Kidney epithelial cell (primary cell): ENCODE data around the gene TTC21A. TPM values are rescaled to one million over a fixed set of nuclear protein-coding genes. Genes with fewer than 3 reads are reported as not detected.

Source experiments
- DNase-seq: peaks from one replicate; pipeline ENCODE4 v3.0.0-alpha.2; 2010; ENCODE audit warnings: low read depth
- H3K27me3 ChIP-seq: 2 replicates; pipeline ENCODE4 v1.6.0; 2011; ENCODE audit warnings: low read length; ENCODE audit not compliant: control insufficient read depth, insufficient read depth
- H3K36me3 ChIP-seq: 2 replicates; pipeline ENCODE4 v1.5.1; 2011; ENCODE audit warnings: low read length; ENCODE audit not compliant: control insufficient read depth, insufficient read depth
- H3K4me3 ChIP-seq: 2 replicates; pipeline ENCODE4 v1.5.1; 2011; ENCODE audit warnings: low read depth, mild to moderate bottlenecking, control low read depth, low read length
- total RNA-seq: library from RNA; depleted of rRNA; stranded (reverse); fragments of >200 nt; gene quantifications from 2 replicates; pipeline ENCODE4 v1.2.3, GENCODE V29; 2015
- TF ChIP-seq, protein P1 (sequence below): IDR thresholded peaks from 2 replicates; pipeline ENCODE4 v1.5.1; 2011; ENCODE audit warnings: mild to moderate bottlenecking, moderate library complexity, low read length, control low read depth, inconsistent platforms; ENCODE audit not compliant: insufficient read depth, poor library complexity, severe bottlenecking

TTC21A gene
- total RNA-seq, 1 donor from 2014 or later, result 6.7 TPM

- H3K27me3 ChIP-seq, result no peaks in the 10 kb centered on the region
- H3K36me3 ChIP-seq, result no peaks in the 10 kb centered on the region
- H3K4me3 ChIP-seq, result no peak overlapping the region
- TF ChIP-seq, protein P1, sequence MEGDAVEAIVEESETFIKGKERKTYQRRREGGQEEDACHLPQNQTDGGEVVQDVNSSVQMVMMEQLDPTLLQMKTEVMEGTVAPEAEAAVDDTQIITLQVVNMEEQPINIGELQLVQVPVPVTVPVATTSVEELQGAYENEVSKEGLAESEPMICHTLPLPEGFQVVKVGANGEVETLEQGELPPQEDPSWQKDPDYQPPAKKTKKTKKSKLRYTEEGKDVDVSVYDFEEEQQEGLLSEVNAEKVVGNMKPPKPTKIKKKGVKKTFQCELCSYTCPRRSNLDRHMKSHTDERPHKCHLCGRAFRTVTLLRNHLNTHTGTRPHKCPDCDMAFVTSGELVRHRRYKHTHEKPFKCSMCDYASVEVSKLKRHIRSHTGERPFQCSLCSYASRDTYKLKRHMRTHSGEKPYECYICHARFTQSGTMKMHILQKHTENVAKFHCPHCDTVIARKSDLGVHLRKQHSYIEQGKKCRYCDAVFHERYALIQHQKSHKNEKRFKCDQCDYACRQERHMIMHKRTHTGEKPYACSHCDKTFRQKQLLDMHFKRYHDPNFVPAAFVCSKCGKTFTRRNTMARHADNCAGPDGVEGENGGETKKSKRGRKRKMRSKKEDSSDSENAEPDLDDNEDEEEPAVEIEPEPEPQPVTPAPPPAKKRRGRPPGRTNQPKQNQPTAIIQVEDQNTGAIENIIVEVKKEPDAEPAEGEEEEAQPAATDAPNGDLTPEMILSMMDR, result no peak
- no peak for DNase-seq
These were observed 21.5 kb downstream of the TTC21A start for GRCh38 chr3:39128951-39129350.

GRCh38 chr3:39130026-39130425, 22.5 kb downstream of the TTC21A start:
- no peak for DNase-seq
- no peak overlapping the region for H3K4me3 ChIP-seq
- no peaks in the 10 kb centered on the region for H3K36me3 ChIP-seq
- TF ChIP-seq, protein P1, result no peak
- H3K27me3 ChIP-seq, result no peaks in the 10 kb centered on the region

DNA sequence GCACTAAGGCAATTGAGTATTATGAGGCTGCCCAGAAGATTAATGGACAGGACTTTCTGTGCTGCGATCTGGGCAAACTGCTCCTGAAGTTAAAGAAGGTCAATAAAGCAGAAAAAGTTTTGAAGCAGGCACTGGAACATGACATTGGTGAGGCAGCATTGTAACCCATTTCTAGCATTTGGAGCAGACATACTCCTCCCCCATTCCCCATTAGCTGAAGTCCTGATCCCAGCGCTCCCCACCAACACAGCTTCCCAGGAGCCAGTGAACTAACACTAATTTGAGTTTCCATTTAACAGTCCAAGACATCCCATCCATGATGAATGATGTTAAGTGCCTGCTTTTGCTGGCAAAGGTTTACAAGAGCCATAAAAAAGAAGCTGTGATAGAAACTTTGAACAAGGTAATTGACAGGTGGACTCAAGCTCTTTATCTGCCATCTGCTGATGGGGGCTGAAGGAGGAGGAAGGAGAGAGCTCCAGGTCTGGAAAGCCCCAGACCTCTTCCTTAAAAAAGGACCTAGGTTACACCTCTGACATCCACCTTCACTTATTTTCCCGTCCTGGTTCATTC, 23.3 kb downstream of the TTC21A start:
- TF ChIP-seq, protein P1, result no peak
- H3K27me3 ChIP-seq, result no peaks in the 10 kb centered on the region
- no peak for DNase-seq
- H3K36me3 ChIP-seq, result no peaks in the 10 kb centered on the region
- no peak overlapping the region for H3K4me3 ChIP-seq

DNA sequence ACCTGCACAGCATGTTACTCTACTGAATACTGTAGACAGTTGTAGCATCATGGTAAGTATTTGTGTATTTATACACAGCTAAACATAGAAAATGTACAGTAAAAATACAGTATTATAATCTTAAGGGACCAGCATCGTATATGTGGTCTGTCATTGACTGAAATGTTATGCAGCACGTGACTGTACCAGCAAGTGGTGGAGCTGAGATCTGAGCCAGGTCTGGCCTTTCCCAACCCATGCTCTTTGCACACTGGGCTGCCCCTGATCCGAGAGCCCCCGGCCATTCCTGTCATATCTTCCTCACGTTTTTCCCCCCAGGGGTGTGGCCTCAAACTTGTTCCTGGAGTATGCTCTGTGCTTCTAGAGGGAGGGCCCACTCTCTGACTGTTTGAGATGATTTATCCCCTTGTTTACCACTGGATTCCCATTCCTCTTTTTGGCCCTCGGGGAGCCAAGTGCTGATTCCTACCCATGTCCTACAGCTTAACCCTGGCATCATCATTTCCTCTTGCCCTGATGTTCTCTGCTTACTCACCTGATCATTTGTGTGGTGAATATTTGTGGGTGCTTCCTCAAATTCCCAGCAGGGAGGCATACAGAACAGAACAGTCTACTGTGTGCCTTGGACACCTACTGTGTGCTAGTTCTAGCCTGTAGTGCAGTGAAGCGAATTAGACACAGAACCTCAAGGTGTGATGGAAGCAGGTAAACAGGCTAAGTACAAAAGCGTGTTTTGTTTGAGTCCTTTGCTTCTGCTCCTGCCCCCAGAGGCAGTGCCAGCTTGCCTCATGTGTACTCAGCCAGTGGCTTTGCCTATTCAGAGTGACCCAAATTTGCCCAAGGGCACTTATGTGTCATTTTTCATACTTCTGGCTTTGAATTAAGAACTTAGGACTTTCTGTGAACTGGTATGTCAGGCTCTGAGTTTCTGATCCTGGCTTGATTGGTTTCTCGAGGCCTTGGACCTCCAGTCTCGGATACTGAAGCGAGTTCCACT, 24.9 kb downstream of the TTC21A start:
- no peak for DNase-seq
- Histone ChIP-seq H3K4me3 (no peak overlapping the region), H3K36me3 (no peaks in the 10 kb centered on the region), H3K27me3 (no peaks in the 10 kb centered on the region)
- TF ChIP-seq, protein P1, result no peak

GRCh38 chr3:39133093-39133490, 25.6 kb downstream of the TTC21A start:
- no peaks in the 10 kb centered on the region for H3K27me3 ChIP-seq
- DNase-seq, result no peak
- TF ChIP-seq, protein P1, result no peak
- H3K4me3 ChIP-seq, result no peak overlapping the region
- no peaks in the 10 kb centered on the region for H3K36me3 ChIP-seq
